NCI-H69 (cell line): ENCODE measurements around the gene MAD1L1.

Source experiments
- DNase-seq: peaks from one replicate; lab custom pipeline; 2025; lab: John Stamatoyannopoulos, UW

MAD1L1 gene

DNA sequence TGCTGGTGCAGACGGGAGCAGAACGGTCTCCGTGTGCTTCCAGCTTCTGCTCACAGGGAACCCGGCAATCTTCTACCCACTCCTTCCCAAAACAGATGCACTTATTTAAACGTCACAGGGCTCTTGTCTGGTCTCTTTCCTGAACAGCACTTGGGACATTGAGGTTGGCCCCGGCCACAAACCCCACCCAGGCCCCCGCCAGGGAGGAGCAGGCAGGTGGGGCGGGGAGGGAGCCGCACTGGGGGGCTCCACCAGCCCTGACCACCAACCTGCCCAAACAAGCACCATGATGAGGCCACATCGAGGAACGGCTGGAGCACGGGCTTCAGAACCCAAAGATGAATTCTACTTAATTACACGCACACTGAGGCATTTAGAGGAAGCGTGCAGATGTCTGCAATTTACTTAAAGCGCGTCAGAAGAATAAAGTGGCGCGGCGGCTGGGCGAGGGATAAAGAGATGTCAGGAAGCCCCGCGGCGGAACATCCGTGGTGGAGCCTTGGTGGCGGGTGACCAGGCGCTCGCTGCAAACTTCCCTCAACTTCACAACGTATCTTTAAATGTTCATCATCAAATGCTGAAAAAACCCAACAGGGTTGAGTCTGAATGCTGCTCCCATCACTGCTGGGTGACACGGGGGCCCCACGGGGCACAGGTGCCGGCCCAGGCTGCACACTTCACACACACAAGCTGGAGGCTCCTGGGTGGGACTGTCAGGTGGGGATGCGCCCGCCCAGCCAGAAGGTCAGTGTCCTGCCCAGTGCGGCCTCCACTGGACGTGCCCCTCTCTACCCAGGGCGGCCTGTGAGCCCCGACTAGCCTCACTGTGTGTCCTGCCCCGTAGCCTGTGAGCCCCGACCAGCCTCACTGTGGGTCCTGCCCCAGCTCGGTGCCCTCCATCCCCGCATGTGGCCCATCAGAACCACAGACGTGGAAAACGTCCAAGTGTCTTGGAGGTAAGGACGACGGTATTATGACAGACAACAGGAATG, 279.2 kb downstream of the MAD1L1 start:
- DNase-seq = no peak

DNA sequence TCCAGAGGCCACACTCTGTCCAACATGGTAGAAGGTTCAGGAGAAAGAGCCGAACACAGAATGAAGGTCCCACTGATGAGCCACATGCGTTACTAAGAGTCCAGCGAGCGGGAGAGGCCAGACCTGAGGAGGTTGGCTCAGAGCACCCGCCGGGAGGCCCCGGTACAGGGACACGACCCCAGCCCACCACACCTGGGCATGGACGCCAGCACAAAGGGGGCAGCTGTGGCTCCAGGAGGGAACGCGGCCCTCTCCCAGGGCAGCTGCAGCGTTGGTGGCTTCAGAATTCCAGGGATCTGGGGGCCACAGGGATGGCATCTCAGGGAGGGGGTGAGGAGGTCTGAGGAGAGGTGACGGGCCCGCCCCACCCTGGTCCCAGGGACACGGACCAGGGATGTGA, 280.0 kb downstream of the MAD1L1 start:
- no peak for DNase-seq

GRCh38 chr7:1952169-1952760, 280.5 kb downstream of the MAD1L1 start:
- DNase-seq = no peak

DNA sequence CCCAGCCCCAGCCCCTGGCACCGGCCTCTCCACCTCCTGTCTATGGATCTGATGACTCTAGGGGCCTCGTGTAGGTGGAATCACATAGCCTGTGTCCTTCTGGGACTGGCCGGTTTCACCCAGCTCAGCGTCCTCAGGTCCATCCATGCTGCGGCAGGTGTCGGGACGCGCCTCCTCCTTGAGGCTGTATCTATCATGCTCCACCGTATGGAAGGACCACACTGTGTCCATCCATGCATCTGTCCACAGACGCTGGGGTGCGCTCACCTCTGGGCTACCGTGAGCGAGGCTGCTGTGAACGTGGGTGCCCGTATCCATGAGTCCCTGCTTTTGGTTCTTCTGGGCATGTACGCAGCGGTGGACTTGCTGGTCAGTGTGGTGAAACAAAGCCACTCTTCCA, 281.1 kb downstream of the MAD1L1 start:
- DNase-seq = no peak

DNA sequence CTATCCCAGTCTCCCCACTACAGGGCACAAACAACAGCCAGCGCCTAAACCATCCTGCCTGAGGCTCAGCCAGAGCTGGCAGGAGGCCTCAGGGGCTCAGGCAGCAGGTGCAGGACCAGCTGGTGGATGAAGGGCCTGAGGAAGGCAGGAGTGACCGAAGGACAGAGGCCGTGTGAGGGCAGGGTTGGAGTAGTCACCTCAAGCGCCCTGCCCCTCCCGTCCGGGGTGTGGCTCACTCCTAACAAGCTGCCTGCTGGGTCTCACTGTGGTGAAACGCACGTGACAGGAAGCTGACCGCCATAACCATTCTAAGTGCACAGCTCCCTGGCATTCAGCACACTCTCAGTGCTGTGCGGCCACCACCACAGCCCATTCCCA, 281.6 kb downstream of the MAD1L1 start:
- DNase-seq = peak; percentile 87

GRCh38 chr7:1950452-1951158, 282.1 kb downstream of the MAD1L1 start:
- no peak for DNase-seq

GRCh38 chr7:1950066-1950451, 282.7 kb downstream of the MAD1L1 start:
- DNase-seq = no peak

- DNase-seq = no peak
Measured at GRCh38 chr7:1949681-1950055, 283.1 kb downstream of the MAD1L1 start.

DNA sequence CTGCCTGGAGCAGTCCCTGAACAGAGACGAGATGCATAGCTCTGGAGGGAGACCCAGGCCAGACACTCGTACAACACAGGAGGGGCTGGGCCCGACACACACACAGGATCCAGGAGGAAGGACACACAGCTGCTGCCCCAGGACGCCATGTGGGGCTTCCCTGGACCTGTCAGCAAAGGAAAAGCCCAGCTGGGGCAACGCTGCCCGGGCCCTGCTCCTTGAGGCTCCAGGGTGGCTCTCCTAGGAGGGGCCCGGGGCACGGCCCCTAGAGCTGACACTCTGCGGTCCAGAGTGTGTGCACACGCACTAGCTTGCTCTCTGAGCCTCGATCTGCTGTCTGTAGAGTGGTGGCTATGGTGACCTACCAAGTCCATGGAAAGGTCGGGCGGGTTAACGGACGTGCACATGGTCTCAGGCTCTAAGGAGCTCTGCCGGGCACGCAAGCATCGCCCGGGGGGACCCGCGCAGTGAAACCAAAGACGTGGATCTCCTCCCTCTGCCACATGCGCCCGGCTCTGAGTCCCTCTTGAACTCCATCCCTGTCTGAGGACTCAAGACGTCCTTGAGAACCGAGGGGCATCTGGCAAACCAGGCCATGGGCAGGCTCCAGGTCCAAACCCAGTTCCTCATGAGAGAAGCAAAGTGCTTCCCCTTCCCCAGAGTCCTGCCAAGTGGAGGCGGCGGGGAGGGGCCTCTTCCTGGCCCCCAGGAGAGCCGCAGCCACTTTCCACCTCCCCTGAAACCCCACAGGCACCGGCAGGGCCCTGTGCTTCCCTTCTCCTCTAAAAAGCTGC, 283.7 kb downstream of the MAD1L1 start:
- DNase-seq = no peak

GRCh38 chr7:1948301-1948796, 284.4 kb downstream of the MAD1L1 start:
- no peak for DNase-seq

- DNase-seq = no peak
Measured at GRCh38 chr7:1947586-1948217, 285.0 kb downstream of the MAD1L1 start.

DNA sequence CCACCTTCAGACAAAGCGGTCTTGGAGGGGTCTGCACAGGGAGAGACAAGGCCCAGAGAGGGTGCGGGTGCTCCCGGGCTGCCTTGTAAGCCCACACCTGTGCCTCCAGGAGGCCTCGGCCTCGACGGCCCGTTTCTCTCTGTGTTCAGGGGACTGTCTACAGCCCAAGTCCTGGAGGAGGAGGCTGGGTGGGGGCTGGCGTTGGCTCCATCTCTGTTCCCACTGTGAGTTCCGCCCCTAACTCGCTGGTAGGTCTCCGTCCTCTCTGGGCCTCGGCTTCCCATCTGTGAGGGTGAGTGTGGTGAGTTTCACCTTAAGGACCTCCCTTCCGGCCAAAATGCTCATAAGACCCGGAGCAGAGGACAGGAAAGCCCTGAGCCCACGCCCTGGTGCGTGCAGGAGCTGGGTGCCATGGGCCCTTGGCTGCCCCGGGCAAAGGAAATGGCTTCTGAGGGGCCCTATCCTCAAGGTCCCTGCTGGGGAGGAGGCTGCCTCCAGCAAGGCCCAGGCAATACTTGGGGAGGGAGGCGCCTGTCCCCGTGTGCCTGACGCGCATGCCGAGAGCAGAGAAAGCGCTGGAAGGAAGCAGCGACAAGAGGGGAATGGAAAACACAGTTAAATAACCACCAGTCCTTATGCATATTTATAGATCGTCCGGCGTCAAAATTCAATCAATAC, 285.8 kb downstream of the MAD1L1 start:
- DNase-seq = no peak

DNA sequence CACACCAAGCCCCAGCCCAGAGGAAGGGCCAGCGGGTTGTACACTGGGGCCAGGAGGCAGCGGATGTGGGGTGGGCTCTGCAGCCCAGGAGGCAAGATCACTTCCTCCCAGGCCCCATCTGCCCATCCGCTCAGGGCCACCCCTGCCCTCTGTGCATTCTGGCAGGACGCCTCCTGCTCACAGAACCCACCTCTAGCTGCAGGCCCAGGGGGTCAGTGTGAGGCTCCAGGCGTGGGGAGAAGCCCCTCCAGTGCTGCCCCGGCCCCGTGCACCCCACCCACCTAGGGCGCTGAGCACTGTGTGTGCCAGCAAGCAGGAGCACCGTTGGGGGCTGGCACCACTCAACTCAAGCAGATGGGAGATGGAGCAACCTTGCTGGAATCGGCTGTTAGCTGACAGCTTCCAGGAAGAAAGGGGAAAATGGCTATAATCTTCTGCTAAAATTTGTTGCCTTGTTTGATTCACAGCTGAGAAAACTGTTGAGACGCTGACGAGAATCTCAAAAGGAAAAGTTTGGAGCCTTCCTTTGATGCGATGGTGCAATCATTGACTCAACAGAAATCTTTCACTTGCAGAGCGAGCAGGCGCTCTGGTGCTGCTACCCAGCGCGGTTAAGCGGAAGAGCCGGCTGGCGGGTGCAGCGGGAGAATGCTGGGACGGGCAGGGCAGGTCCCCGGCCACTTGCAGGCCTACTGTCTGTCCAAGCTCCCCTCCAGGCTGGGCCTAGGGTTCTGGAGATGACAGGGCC, 286.5 kb downstream of the MAD1L1 start:
- no peak for DNase-seq

GRCh38 chr7:1945558-1945957, 287.2 kb downstream of the MAD1L1 start:
- DNase-seq = no peak

- DNase-seq = no peak
Measured at GRCh38 chr7:1944619-1945210, 288.0 kb downstream of the MAD1L1 start.

DNA sequence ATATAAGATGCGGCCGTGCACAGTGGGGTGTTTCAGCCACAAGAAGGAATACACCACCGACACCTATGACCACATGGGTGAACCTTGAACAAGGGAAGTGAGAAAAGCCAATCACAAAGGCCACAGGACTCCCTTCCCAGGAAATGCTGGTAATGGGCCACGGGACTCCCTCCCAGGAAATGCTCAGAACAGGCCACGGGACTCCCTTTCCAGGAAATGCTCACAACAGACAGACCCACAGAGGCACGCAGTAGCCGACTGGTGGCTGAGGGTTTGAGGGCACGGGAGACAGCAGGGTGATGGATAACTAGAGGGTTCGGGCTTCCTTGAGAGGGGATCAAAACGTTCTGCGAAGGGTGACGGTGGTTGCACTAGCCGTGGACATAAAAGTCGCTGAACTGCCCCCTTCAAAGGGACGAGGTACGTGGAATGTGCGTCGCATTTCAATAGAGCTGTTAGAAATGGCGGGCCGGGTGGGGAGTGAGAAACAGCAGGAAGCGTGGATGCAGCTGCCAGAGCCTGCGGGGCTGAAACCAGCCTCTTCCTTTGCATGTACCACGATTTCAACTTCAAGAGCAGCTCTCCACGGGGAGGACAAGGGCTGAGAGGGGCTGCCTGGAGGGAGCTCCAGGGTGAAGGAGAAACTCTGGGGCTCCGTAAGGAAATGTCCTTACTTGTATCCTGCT, 288.7 kb downstream of the MAD1L1 start:
- no peak for DNase-seq

- DNase-seq = no peak
Measured at GRCh38 chr7:1943326-1943725, 289.4 kb downstream of the MAD1L1 start.

DNA sequence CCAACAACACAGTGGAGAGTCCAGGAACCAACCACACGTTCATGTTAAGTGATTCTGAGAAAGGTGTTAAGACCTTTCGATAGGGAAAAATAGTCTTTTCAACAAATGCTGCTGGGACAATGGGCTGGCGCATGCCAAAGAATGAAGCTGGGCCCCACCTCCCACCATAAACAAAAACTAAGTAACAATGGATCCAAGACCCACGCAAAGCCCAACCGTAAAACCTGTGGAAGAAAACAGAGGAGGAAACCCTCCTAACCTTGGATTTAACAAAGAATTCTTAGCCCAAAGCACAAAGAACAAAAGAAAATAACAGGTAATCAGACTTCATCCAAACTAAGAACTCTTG, 289.8 kb downstream of the MAD1L1 start:
- no peak for DNase-seq

GRCh38 chr7:1942243-1942940, 290.4 kb downstream of the MAD1L1 start:
- DNase-seq = no peak
